ENCODE measurements around the gene PIP5K1C.
A peak's percentile ranks its signal among the peaks of the same experiment; 100 is the strongest.
"Not testable (repeated sequence)": the region's sequence is repeated elsewhere in the genome, so short reads cannot be mapped to it uniquely, and the experiment has no call there.

The PIP5K1C gene

GRCh38 chr19:3590991-3591659 is 109.1 kb downstream of the PIP5K1C start:
- no peak for DNase-seq (ENCODE audit: low read depth)
- H3K4me3 ChIP-seq (ENCODE audit: low read length) = no peak overlapping the region
- no peak for TF ChIP-seq CTCF (conservative IDR thresholded peaks at IDR 0.05; ENCODE audit: low read depth, low read length)

GRCh38 chr19:3589949-3590348 is 110.3 kb downstream of the PIP5K1C start:
- DNase-seq (ENCODE audit: low read depth) = no peak
- no peak overlapping the region for H3K4me3 ChIP-seq (ENCODE audit: low read length)
- no peak for TF ChIP-seq CTCF (conservative IDR thresholded peaks at IDR 0.05; ENCODE audit: low read depth, low read length)

GRCh38 chr19:3589439-3589838 is 110.8 kb downstream of the PIP5K1C start:
- TF ChIP-seq CTCF (conservative IDR thresholded peaks at IDR 0.05; ENCODE audit: low read depth, low read length) = no peak
- DNase-seq (ENCODE audit: low read depth) = no peak
- no peak overlapping the region for H3K4me3 ChIP-seq (ENCODE audit: low read length)

GRCh38 chr19:3586707-3587346 is 113.4 kb downstream of the PIP5K1C start:
- TF ChIP-seq CTCF (conservative IDR thresholded peaks at IDR 0.05; ENCODE audit: low read depth, low read length) = no peak
- no peak for DNase-seq (ENCODE audit: low read depth)

GRCh38 chr19:3586127-3586626 is 114.1 kb downstream of the PIP5K1C start:
- H3K4me3 ChIP-seq (ENCODE audit: low read length) = no peak overlapping the region
- peak; percentile 56 for TF ChIP-seq CTCF (conservative IDR thresholded peaks at IDR 0.05; ENCODE audit: low read depth, low read length)
- DNase-seq (ENCODE audit: low read depth) = no peak

More at GRCh38 chr19:3586707-3587346, 113.4 kb downstream of the PIP5K1C start:
- no peak overlapping the region for H3K4me3 ChIP-seq (ENCODE audit: low read length)

GRCh38 chr19:3585301-3586126 is 114.8 kb downstream of the PIP5K1C start, which contains the start of gene GIPC3:
TSS of gene GIPC3 (plus strand) at chr19:3585478. CDS start at chr19:3585598, 120 bp downstream.
- DNase-seq (ENCODE audit: low read depth) = no peak
- H3K4me3 ChIP-seq (ENCODE audit: low read length) = no peak within 1 kb of the TSS
- no peak for TF ChIP-seq CTCF (conservative IDR thresholded peaks at IDR 0.05; ENCODE audit: low read depth, low read length)

- H3K4me3 ChIP-seq (ENCODE audit: low read length); DNase-seq (ENCODE audit: low read depth): not testable (repeated sequence)
Measured at GRCh38 chr19:3584036-3584802, 116.0 kb downstream of the PIP5K1C start.

- H3K4me3 ChIP-seq (ENCODE audit: low read length); DNase-seq (ENCODE audit: low read depth): not testable (repeated sequence)
Measured at GRCh38 chr19:3581792-3582191, 118.5 kb downstream of the PIP5K1C start.

Measured in retinal pigment epithelial cell (primary cell).